ENCODE results near the gene NR4A1.

Gene NR4A1

GRCh38 chr12:52011602-52012214 lies 39.5 kb upstream of the NR4A1 start:
- Histone ChIP-seq H3K36me3 (ENCODE audit: insufficient read depth, insufficient read length, low read length) (peaks cover 59% of the 10 kb centered on the region), H3K27me3 (ENCODE audit: insufficient read depth, insufficient read length) (peaks cover 8% of the 10 kb centered on the region), H3K9ac (ENCODE audit: insufficient read length, low read depth) (no peak overlapping the region), H3K9me3 (ENCODE audit: insufficient read depth, low read length) (no peaks in the 10 kb centered on the region; the same call in 1 of the 2 replicates), H3K4me1 (ENCODE audit: insufficient read depth, insufficient read length) (peaks cover 37% of the 10 kb centered on the region), H3K4me3 (ENCODE audit: insufficient read length, low read depth) (no peak overlapping the region)
- no peak for TF ChIP-seq YY1 (IDR thresholded peaks at IDR 0.05; ENCODE audit: insufficient read depth, insufficient read length)
- TF ChIP-seq ZNF274 (IDR thresholded peaks at IDR 0.05; ENCODE audit: low read depth, low read length): no peak
- no peak for TF ChIP-seq SUZ12 (IDR thresholded peaks at IDR 0.05; ENCODE audit: extremely low read depth, insufficient read depth, insufficient read length)
- no peak for DNase-seq (ENCODE audit: low read depth, low spot score)

GRCh38 chr12:52013626-52014310 lies 37.5 kb upstream of the NR4A1 start:
- DNase-seq (ENCODE audit: low read depth, low spot score): no peak
- H3K9me3 ChIP-seq (ENCODE audit: insufficient read depth, low read length): no peaks in the 10 kb centered on the region; the same call in 1 of the 2 replicates
- TF ChIP-seq YY1 (IDR thresholded peaks at IDR 0.05; ENCODE audit: insufficient read depth, insufficient read length) (no peak), SUZ12 (IDR thresholded peaks at IDR 0.05; ENCODE audit: extremely low read depth, insufficient read depth, insufficient read length) (no peak), ZNF274 (IDR thresholded peaks at IDR 0.05; ENCODE audit: low read depth, low read length) (no peak)
- no peaks in the 10 kb centered on the region for H3K27me3 ChIP-seq (ENCODE audit: insufficient read depth, insufficient read length)
- peaks cover 27% of the 10 kb centered on the region for H3K4me1 ChIP-seq (ENCODE audit: insufficient read depth, insufficient read length)
- H3K9ac ChIP-seq (ENCODE audit: insufficient read length, low read depth): peak overlapping the region; percentile 33
- peaks cover 56% of the 10 kb centered on the region for H3K36me3 ChIP-seq (ENCODE audit: insufficient read depth, insufficient read length, low read length)
- no peak overlapping the region for H3K4me3 ChIP-seq (ENCODE audit: insufficient read length, low read depth)

- DNase-seq (ENCODE audit: low read depth, low spot score): no peak
- no peaks in the 10 kb centered on the region for H3K27me3 ChIP-seq (ENCODE audit: insufficient read depth, insufficient read length)
- H3K9ac ChIP-seq (ENCODE audit: insufficient read length, low read depth): no peak overlapping the region
- peaks cover 23% of the 10 kb centered on the region for H3K4me1 ChIP-seq (ENCODE audit: insufficient read depth, insufficient read length)
- no peak overlapping the region for H3K4me3 ChIP-seq (ENCODE audit: insufficient read length, low read depth)
- TF ChIP-seq YY1 (IDR thresholded peaks at IDR 0.05; ENCODE audit: insufficient read depth, insufficient read length): no peak
- no peaks in the 10 kb centered on the region; the same call in 1 of the 2 replicates for H3K9me3 ChIP-seq (ENCODE audit: insufficient read depth, low read length)
- peaks cover 53% of the 10 kb centered on the region for H3K36me3 ChIP-seq (ENCODE audit: insufficient read depth, insufficient read length, low read length)
Measured at GRCh38 chr12:52014567-52015530, 36.4 kb upstream of the NR4A1 start.

- Histone ChIP-seq H3K27me3 (ENCODE audit: insufficient read depth, insufficient read length) (no peaks in the 10 kb centered on the region), H3K4me3 (ENCODE audit: insufficient read length, low read depth) (no peak overlapping the region), H3K9ac (ENCODE audit: insufficient read length, low read depth) (no peak overlapping the region), H3K9me3 (ENCODE audit: insufficient read depth, low read length) (no peaks in the 10 kb centered on the region; the same call in 1 of the 2 replicates), H3K4me1 (ENCODE audit: insufficient read depth, insufficient read length) (peaks cover 23% of the 10 kb centered on the region), H3K36me3 (ENCODE audit: insufficient read depth, insufficient read length, low read length) (peaks cover 53% of the 10 kb centered on the region)
- TF ChIP-seq SUZ12 (IDR thresholded peaks at IDR 0.05; ENCODE audit: extremely low read depth, insufficient read depth, insufficient read length): no peak
- TF ChIP-seq YY1 (IDR thresholded peaks at IDR 0.05; ENCODE audit: insufficient read depth, insufficient read length): no peak
- TF ChIP-seq ZNF274 (IDR thresholded peaks at IDR 0.05; ENCODE audit: low read depth, low read length): no peak
- DNase-seq (ENCODE audit: low read depth, low spot score): no peak
Measured at GRCh38 chr12:52015532-52016041, 35.7 kb upstream of the NR4A1 start.

- DNase-seq (ENCODE audit: low read depth, low spot score): no peak
- H3K4me3 ChIP-seq (ENCODE audit: insufficient read length, low read depth): no peak overlapping the region
- H3K9me3 ChIP-seq (ENCODE audit: insufficient read depth, low read length): no peaks in the 10 kb centered on the region
- peaks cover 19% of the 10 kb centered on the region for H3K4me1 ChIP-seq (ENCODE audit: insufficient read depth, insufficient read length)
- no peak overlapping the region for H3K9ac ChIP-seq (ENCODE audit: insufficient read length, low read depth)
- peaks cover 27% of the 10 kb centered on the region for H3K36me3 ChIP-seq (ENCODE audit: insufficient read depth, insufficient read length, low read length)
- peaks cover 18% of the 10 kb centered on the region for H3K27me3 ChIP-seq (ENCODE audit: insufficient read depth, insufficient read length)
- TF ChIP-seq ZNF274 (IDR thresholded peaks at IDR 0.05; ENCODE audit: low read depth, low read length) (no peak), SUZ12 (IDR thresholded peaks at IDR 0.05; ENCODE audit: extremely low read depth, insufficient read depth, insufficient read length) (no peak), YY1 (IDR thresholded peaks at IDR 0.05; ENCODE audit: insufficient read depth, insufficient read length) (no peak)
Measured at GRCh38 chr12:52018433-52019112, 32.7 kb upstream of the NR4A1 start.

- H3K4me1 ChIP-seq (ENCODE audit: insufficient read depth, insufficient read length): peaks cover 14% of the 10 kb centered on the region
- peaks cover 20% of the 10 kb centered on the region for H3K36me3 ChIP-seq (ENCODE audit: insufficient read depth, insufficient read length, low read length)
- no peak for DNase-seq (ENCODE audit: low read depth, low spot score)
- H3K4me3 ChIP-seq (ENCODE audit: insufficient read length, low read depth): no peak overlapping the region
- H3K9ac ChIP-seq (ENCODE audit: insufficient read length, low read depth): peak overlapping the region; percentile 2
- TF ChIP-seq YY1 (IDR thresholded peaks at IDR 0.05; ENCODE audit: insufficient read depth, insufficient read length): no peak
- TF ChIP-seq ZNF274 (IDR thresholded peaks at IDR 0.05; ENCODE audit: low read depth, low read length): no peak
- TF ChIP-seq SUZ12 (IDR thresholded peaks at IDR 0.05; ENCODE audit: extremely low read depth, insufficient read depth, insufficient read length): no peak
- peaks cover 22% of the 10 kb centered on the region for H3K27me3 ChIP-seq (ENCODE audit: insufficient read depth, insufficient read length)
- no peaks in the 10 kb centered on the region for H3K9me3 ChIP-seq (ENCODE audit: insufficient read depth, low read length)
Measured at GRCh38 chr12:52019113-52019770, 32.0 kb upstream of the NR4A1 start.

Data from NT2/D1 (cell line).